ENCODE results near the gene OTUD4.

Gene OTUD4

GRCh38 chr4:145177906-145178538 is 2.4 kb downstream of the OTUD4 start:
- H3K36me3 ChIP-seq (ENCODE audit: control insufficient read depth, low read depth, low read length): peaks cover 9% of the 10 kb centered on the region
- H3K27me3 ChIP-seq (ENCODE audit: control insufficient read depth, insufficient read depth, low read length): no peaks in the 10 kb centered on the region
- H3K27ac ChIP-seq (ENCODE audit: low read length): no peak overlapping the region
- H3K9ac ChIP-seq (ENCODE audit: low read length): peak overlapping the region; percentile 54
- H3K4me3 ChIP-seq (ENCODE audit: low read length): peak overlapping the region; percentile 81
- no peaks in the 10 kb centered on the region for H3K9me3 ChIP-seq (ENCODE audit: control insufficient read depth, low read depth, low read length)
- H3K4me1 ChIP-seq (ENCODE audit: control insufficient read depth, low read depth, low read length): peaks cover 21% of the 10 kb centered on the region

GRCh38 chr4:145177511-145177905 is 2.9 kb downstream of the OTUD4 start:
- H3K36me3 ChIP-seq (ENCODE audit: control insufficient read depth, low read depth, low read length): peaks cover 9% of the 10 kb centered on the region
- H3K4me1 ChIP-seq (ENCODE audit: control insufficient read depth, low read depth, low read length): peaks cover 21% of the 10 kb centered on the region
- no peak overlapping the region for H3K27ac ChIP-seq (ENCODE audit: low read length)
- H3K27me3 ChIP-seq (ENCODE audit: control insufficient read depth, insufficient read depth, low read length): no peaks in the 10 kb centered on the region
- H3K9me3 ChIP-seq (ENCODE audit: control insufficient read depth, low read depth, low read length): no peaks in the 10 kb centered on the region
- no peak overlapping the region for H3K9ac ChIP-seq (ENCODE audit: low read length)
- peak overlapping the region; percentile 81 for H3K4me3 ChIP-seq (ENCODE audit: low read length)

- no peak overlapping the region for H3K4me3 ChIP-seq (ENCODE audit: low read length)
Observed at GRCh38 chr4:145176641-145177432, 3.6 kb downstream of the OTUD4 start.

GRCh38 chr4:145171911-145172310 is 8.5 kb downstream of the OTUD4 start:
- peaks cover 27% of the 10 kb centered on the region for H3K36me3 ChIP-seq (ENCODE audit: control insufficient read depth, low read depth, low read length)

More at GRCh38 chr4:145176641-145177432, 3.6 kb downstream of the OTUD4 start:
- no peaks in the 10 kb centered on the region for H3K9me3 ChIP-seq (ENCODE audit: control insufficient read depth, low read depth, low read length)
- peaks cover 21% of the 10 kb centered on the region for H3K4me1 ChIP-seq (ENCODE audit: control insufficient read depth, low read depth, low read length)
- no peak overlapping the region for H3K27ac ChIP-seq (ENCODE audit: low read length)
- H3K36me3 ChIP-seq (ENCODE audit: control insufficient read depth, low read depth, low read length): peaks cover 12% of the 10 kb centered on the region
- H3K9ac ChIP-seq (ENCODE audit: low read length): no peak overlapping the region
- H3K27me3 ChIP-seq (ENCODE audit: control insufficient read depth, insufficient read depth, low read length): no peaks in the 10 kb centered on the region

GRCh38 chr4:145170223-145170622 is 10.2 kb downstream of the OTUD4 start:
- Histone ChIP-seq H3K36me3 (ENCODE audit: control insufficient read depth, low read depth, low read length) (peaks cover 27% of the 10 kb centered on the region), H3K4me1 (ENCODE audit: control insufficient read depth, low read depth, low read length) (no peaks in the 10 kb centered on the region), H3K27me3 (ENCODE audit: control insufficient read depth, insufficient read depth, low read length) (no peaks in the 10 kb centered on the region), H3K27ac (ENCODE audit: low read length) (no peak overlapping the region), H3K9ac (ENCODE audit: low read length) (no peak overlapping the region), H3K4me3 (ENCODE audit: low read length) (no peak overlapping the region), H3K9me3 (ENCODE audit: control insufficient read depth, low read depth, low read length) (no peaks in the 10 kb centered on the region)

More at GRCh38 chr4:145171911-145172310, 8.5 kb downstream of the OTUD4 start:
- Histone ChIP-seq H3K9me3 (ENCODE audit: control insufficient read depth, low read depth, low read length) (no peaks in the 10 kb centered on the region), H3K4me3 (ENCODE audit: low read length) (no peak overlapping the region), H3K4me1 (ENCODE audit: control insufficient read depth, low read depth, low read length) (no peaks in the 10 kb centered on the region), H3K27ac (ENCODE audit: low read length) (no peak overlapping the region), H3K27me3 (ENCODE audit: control insufficient read depth, insufficient read depth, low read length) (no peaks in the 10 kb centered on the region), H3K9ac (ENCODE audit: low read length) (no peak overlapping the region)

GRCh38 chr4:145168581-145169187 is 11.7 kb downstream of the OTUD4 start:
- Histone ChIP-seq H3K4me3 (ENCODE audit: low read length) (no peak overlapping the region), H3K36me3 (ENCODE audit: control insufficient read depth, low read depth, low read length) (peaks cover 26% of the 10 kb centered on the region)

GRCh38 chr4:145167887-145168286 is 12.5 kb downstream of the OTUD4 start:
- Histone ChIP-seq H3K36me3 (ENCODE audit: control insufficient read depth, low read depth, low read length) (peaks cover 26% of the 10 kb centered on the region), H3K27ac (ENCODE audit: low read length) (no peak overlapping the region), H3K4me1 (ENCODE audit: control insufficient read depth, low read depth, low read length) (no peaks in the 10 kb centered on the region), H3K9me3 (ENCODE audit: control insufficient read depth, low read depth, low read length) (no peaks in the 10 kb centered on the region), H3K27me3 (ENCODE audit: control insufficient read depth, insufficient read depth, low read length) (no peaks in the 10 kb centered on the region), H3K4me3 (ENCODE audit: low read length) (no peak overlapping the region), H3K9ac (ENCODE audit: low read length) (no peak overlapping the region)

More at GRCh38 chr4:145168581-145169187, 11.7 kb downstream of the OTUD4 start:
- Histone ChIP-seq H3K9me3 (ENCODE audit: control insufficient read depth, low read depth, low read length) (no peaks in the 10 kb centered on the region), H3K27ac (ENCODE audit: low read length) (no peak overlapping the region), H3K4me1 (ENCODE audit: control insufficient read depth, low read depth, low read length) (no peaks in the 10 kb centered on the region), H3K9ac (ENCODE audit: low read length) (no peak overlapping the region), H3K27me3 (ENCODE audit: control insufficient read depth, insufficient read depth, low read length) (no peaks in the 10 kb centered on the region)

GRCh38 chr4:145161549-145161948 is 18.8 kb downstream of the OTUD4 start:
- Histone ChIP-seq H3K9ac (ENCODE audit: low read length) (no peak overlapping the region), H3K4me1 (ENCODE audit: control insufficient read depth, low read depth, low read length) (no peaks in the 10 kb centered on the region), H3K36me3 (ENCODE audit: control insufficient read depth, low read depth, low read length) (peaks cover 41% of the 10 kb centered on the region), H3K9me3 (ENCODE audit: control insufficient read depth, low read depth, low read length) (no peaks in the 10 kb centered on the region), H3K27ac (ENCODE audit: low read length) (no peak overlapping the region), H3K27me3 (ENCODE audit: control insufficient read depth, insufficient read depth, low read length) (no peaks in the 10 kb centered on the region), H3K4me3 (ENCODE audit: low read length) (no peak overlapping the region)

- no peak overlapping the region for H3K27ac ChIP-seq (ENCODE audit: low read length)
- H3K4me1 ChIP-seq (ENCODE audit: control insufficient read depth, low read depth, low read length): no peaks in the 10 kb centered on the region
- no peak overlapping the region for H3K9ac ChIP-seq (ENCODE audit: low read length)
- no peaks in the 10 kb centered on the region for H3K27me3 ChIP-seq (ENCODE audit: control insufficient read depth, insufficient read depth, low read length)
- no peaks in the 10 kb centered on the region for H3K9me3 ChIP-seq (ENCODE audit: control insufficient read depth, low read depth, low read length)
- H3K4me3 ChIP-seq (ENCODE audit: low read length): no peak overlapping the region
- peaks cover 53% of the 10 kb centered on the region for H3K36me3 ChIP-seq (ENCODE audit: control insufficient read depth, low read depth, low read length)
Observed at GRCh38 chr4:145156986-145157385, 23.4 kb downstream of the OTUD4 start.

- H3K36me3 ChIP-seq (ENCODE audit: control insufficient read depth, low read depth, low read length): peaks cover 53% of the 10 kb centered on the region
- no peaks in the 10 kb centered on the region for H3K27me3 ChIP-seq (ENCODE audit: control insufficient read depth, insufficient read depth, low read length)
- H3K27ac ChIP-seq (ENCODE audit: low read length): no peak overlapping the region
- H3K4me3 ChIP-seq (ENCODE audit: low read length): no peak overlapping the region
- no peaks in the 10 kb centered on the region for H3K4me1 ChIP-seq (ENCODE audit: control insufficient read depth, low read depth, low read length)
- H3K9me3 ChIP-seq (ENCODE audit: control insufficient read depth, low read depth, low read length): no peaks in the 10 kb centered on the region
- no peak overlapping the region for H3K9ac ChIP-seq (ENCODE audit: low read length)
Observed at GRCh38 chr4:145155268-145155870, 25.0 kb downstream of the OTUD4 start.

- H3K36me3 ChIP-seq (ENCODE audit: control insufficient read depth, low read depth, low read length): peaks cover 56% of the 10 kb centered on the region
- H3K4me1 ChIP-seq (ENCODE audit: control insufficient read depth, low read depth, low read length): no peaks in the 10 kb centered on the region
- H3K9ac ChIP-seq (ENCODE audit: low read length): no peak overlapping the region
- H3K4me3 ChIP-seq (ENCODE audit: low read length): no peak overlapping the region
- H3K27me3 ChIP-seq (ENCODE audit: control insufficient read depth, insufficient read depth, low read length): no peaks in the 10 kb centered on the region
- H3K9me3 ChIP-seq (ENCODE audit: control insufficient read depth, low read depth, low read length): no peaks in the 10 kb centered on the region
- H3K27ac ChIP-seq (ENCODE audit: low read length): no peak overlapping the region
Observed at GRCh38 chr4:145154573-145154972, 25.8 kb downstream of the OTUD4 start.
